IMR-90 (cell line): Measurements from ENCODE around the gene TUFM.

Experiments
- BHLHE40 ChIP-seq: fragments of 150-350 bp; IDR thresholded peaks from 2 replicates; pipeline ENCODE4 v1.6.1; 2016; ENCODE audit warnings: mild to moderate bottlenecking, low read depth, low read length
- CEBPB ChIP-seq: IDR thresholded peaks from 2 replicates; pipeline ENCODE4 v1.6.1; 2012; ENCODE audit warnings: low read depth, low read length, improper control_type of control experiment
- CTCF ChIP-seq: conservative IDR thresholded peaks from 2 replicates; pipeline ENCODE4 v1.5.1; 2012; ENCODE audit warnings: mild to moderate bottlenecking, low read depth, low read length, improper control_type of control experiment
- ELK1 ChIP-seq: fragments of 150-350 bp; IDR thresholded peaks from 2 replicates; pipeline ENCODE4 v1.6.1; 2016; ENCODE audit warnings: low read depth, mild to moderate bottlenecking, low read length, moderate library complexity, borderline replicate concordance
- FOS ChIP-seq: fragments of 150-350 bp; IDR thresholded peaks from 2 replicates; pipeline ENCODE4 v1.6.1; 2016; ENCODE audit warnings: low read depth, low read length
- MAFK ChIP-seq: IDR thresholded peaks from 2 replicates; pipeline ENCODE4 v1.6.1; 2012; ENCODE audit warnings: low read depth, low read length, improper control_type of control experiment
- MXI1 ChIP-seq: IDR thresholded peaks from 2 replicates; pipeline ENCODE4 v1.6.1; 2012; ENCODE audit warnings: low read depth, mild to moderate bottlenecking, low read length, moderate library complexity, borderline replicate concordance
- POLR2A ChIP-seq: IDR thresholded peaks from 2 replicates; pipeline ENCODE4 v1.6.1; 2012; ENCODE audit warnings: mild to moderate bottlenecking, low read depth, low read length
- RCOR1 ChIP-seq: IDR thresholded peaks from 2 replicates; pipeline ENCODE4 v1.6.1; 2012; ENCODE audit warnings: mild to moderate bottlenecking, low read length, improper control_type of control experiment; ENCODE audit not compliant: insufficient replicate concordance
- RFX5 ChIP-seq: IDR thresholded peaks from 2 replicates; pipeline ENCODE4 v1.8.0; 2012; ENCODE audit warnings: low read depth, mild to moderate bottlenecking, low read length, moderate library complexity
- SMC3 ChIP-seq: fragments of 150-350 bp; IDR thresholded peaks from 2 replicates; pipeline ENCODE4 v1.6.1; 2016; ENCODE audit warnings: low read depth, mild to moderate bottlenecking, antibody characterized with exemption, low read length, moderate library complexity
- USF2 ChIP-seq: fragments of 150-350 bp; IDR thresholded peaks from 2 replicates; pipeline ENCODE4 v1.6.1; 2017; ENCODE audit warnings: mild to moderate bottlenecking, antibody characterized with exemption, low read length, low read depth

- TF ChIP-seq CTCF (no peak), BHLHE40 (no peak), POLR2A (no peak), CEBPB (no peak), USF2 (no peak), RCOR1 (no peak), RFX5 (no peak), MXI1 (0 out of 2 replicates have a peak, but pooled peaks have one; percentile 62), FOS (no peak), SMC3 (no peak), MAFK (no peak), ELK1 (no peak)
Measured at GRCh38 chr16:28845761-28846079, 428 bp downstream of the TUFM start.
